GM19035 (cell line): ENCODE results near the gene SMARCA4.
A peak's percentile ranks its signal among the peaks of the same experiment; 100 is the strongest.
"Not testable (repeated sequence)": the region's sequence is repeated elsewhere in the genome, so short reads cannot be mapped to it uniquely, and the experiment has no call there.

Experiments used
- ATAC-seq: cut with Tn5 transposase; IDR thresholded peaks from one replicate; pipeline ENCODE4 v1.9.1; 2021; ENCODE audit not compliant: unreplicated experiment

Gene SMARCA4

DNA sequence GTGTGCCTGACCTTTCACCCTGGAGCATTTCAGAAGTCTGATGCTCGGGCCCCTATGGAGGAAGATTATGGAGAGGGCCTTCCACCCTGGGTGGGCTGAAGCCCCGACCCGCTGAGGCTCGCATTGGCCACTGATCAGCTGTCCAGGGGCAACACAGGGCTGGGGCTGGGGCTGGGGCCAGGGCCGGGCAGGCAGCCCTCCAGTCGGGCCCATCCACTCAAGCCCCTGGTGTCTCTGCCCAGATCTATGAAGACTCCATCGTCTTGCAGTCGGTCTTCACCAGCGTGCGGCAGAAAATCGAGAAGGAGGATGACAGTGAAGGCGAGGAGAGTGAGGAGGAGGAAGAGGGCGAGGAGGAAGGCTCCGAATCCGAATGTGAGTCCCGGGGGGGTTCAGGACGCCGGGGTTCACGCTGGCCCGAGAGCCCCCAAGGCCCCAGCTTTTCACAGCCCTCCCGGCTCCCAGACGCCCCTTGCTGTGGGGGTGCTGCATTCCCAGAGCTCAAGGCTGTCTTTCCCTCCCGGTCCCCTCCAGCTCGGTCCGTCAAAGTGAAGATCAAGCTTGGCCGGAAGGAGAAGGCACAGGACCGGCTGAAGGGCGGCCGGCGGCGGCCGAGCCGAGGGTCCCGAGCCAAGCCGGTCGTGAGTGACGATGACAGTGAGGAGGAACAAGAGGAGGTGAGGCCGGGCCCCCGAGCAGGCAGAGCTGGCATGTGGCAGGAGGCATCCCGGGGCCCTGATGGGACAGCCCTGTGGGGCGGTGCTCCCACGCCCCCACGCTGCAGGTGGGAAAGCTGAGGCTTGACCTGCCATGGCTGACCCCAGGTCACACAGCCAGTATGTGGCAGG is 98.9 kb downstream of the SMARCA4 start:
- no peak for ATAC-seq

DNA sequence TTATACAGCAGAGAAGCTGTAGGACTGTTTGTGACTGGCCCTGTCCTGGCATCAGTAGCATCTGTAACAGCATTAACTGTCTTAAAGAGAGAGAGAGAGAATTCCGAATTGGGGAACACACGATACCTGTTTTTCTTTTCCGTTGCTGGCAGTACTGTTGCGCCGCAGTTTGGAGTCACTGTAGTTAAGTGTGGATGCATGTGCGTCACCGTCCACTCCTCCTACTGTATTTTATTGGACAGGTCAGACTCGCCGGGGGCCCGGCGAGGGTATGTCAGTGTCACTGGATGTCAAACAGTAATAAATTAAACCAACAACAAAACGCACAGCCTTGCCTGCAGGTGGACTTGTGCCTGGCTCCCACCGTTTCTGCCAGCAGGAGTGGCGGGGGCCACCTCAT is 101.1 kb downstream of the SMARCA4 start:
- no peak for ATAC-seq

DNA sequence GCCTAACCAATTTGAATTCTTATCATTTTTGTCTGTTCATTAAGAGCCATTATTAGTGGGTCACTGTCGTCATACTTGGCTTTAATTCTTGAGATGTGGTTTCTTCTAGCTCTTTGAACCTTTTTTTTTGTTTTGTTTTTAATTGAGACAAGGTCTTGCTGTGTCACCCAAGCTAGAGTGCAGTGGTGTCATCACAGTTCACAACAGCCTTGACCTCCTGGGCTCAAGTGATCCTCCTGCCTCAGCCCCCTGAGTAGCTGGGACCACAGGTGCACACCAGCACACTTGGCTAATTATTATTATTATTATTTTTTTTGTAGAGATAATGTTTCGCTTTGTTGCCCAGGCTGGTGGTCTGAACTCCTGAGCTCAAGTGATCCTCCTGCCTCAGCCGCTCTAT is 102.6 kb downstream of the SMARCA4 start:
- ATAC-seq, result no peak

DNA sequence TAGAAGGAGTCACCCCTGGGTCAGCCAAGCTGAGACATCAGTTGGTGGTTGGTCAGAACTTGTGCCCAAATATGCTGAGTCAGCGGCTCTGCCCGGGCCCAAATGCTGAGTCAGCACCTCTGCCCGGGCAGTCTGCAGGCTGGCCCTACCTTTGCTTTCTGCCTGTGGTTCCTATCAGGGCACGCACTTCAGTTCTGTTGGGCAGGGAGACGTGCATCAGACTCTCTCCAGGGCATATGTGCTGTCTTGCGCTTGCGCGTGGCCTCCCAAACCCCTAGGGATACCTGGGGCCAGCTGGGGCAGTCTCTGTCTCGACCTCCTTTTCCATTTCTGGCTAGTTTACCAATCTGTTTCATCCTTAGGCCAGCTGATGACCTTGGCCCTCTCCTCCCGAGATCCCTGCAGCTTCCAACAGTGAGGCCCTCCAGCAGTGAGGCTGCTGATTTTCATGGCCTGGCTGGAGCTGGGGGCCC is 104.0 kb downstream of the SMARCA4 start:
- no peak for ATAC-seq

DNA sequence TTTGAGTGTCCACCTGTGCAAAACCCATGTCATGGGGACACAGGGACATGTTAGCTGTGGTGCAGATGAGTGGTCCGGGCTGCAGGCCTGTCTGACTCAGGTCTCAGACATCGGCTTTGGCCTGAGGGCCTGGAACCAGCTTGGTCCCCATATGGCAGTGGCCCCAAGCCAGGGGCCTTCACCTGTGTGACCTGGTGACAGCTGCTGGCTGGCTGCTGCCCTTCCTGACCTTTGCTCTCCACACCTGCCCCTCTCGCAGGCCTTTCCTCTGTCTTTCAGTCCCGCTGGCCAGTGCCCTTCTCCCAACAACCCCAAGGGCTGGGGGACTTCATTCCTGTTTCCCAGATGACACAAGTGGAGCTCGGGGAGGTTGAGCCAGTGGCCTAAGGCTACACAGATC is 105.5 kb downstream of the SMARCA4 start:
- ATAC-seq, result no peak

DNA sequence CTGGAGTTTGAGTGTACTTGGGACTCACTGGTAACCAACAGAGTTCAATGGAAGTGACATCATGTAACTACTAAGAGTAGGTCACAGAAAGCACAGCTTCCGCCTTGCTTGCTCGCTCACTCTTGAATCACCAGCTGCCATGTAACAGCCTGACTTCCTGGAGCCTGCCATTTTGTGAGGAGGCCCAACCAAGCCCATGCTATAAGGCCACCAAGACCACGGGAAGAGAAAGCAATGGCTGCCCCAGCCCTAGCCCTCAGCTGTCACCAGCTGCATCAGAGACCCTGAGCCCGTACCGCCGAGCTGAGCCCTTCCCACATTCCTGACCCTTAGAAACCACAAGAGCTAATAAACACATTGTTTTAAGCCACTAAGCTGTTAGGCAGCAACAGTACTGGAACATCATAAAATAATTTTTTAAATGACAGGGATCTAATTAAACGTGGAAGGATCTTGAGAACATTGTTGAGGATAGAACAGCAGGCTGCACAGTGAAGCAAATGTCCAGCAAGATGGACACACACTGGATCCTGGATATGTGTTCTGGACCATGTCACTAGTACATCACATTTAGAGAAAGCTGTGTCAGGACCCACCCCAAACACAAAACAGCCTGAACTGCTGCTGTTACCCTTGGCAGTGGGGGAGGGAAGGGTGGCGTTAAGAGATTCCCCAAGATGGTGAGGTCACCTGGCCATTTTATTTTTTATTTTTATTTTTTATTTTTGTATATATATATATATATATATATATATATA is 106.7 kb downstream of the SMARCA4 start:
- no peak for ATAC-seq

DNA sequence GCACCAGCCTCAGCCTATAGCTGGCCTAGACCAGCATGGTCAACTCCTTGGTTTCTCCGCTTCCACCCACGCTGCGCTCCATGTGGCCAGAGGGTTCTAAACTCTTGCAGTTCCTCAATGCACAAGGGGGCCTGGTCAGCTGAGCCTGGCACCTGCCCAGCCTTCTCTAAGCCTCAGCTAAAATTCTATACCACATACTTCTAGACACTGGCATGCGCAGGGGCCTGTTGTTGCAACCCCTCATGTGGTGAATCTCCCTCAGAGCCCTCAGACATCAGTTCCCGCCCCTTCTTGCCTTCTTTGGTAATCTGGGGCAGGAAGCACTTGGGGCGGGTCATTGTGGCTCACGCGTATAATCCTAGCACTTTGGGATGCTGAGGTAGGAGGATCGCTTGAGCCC is 108.7 kb downstream of the SMARCA4 start:
- no peak for ATAC-seq

DNA sequence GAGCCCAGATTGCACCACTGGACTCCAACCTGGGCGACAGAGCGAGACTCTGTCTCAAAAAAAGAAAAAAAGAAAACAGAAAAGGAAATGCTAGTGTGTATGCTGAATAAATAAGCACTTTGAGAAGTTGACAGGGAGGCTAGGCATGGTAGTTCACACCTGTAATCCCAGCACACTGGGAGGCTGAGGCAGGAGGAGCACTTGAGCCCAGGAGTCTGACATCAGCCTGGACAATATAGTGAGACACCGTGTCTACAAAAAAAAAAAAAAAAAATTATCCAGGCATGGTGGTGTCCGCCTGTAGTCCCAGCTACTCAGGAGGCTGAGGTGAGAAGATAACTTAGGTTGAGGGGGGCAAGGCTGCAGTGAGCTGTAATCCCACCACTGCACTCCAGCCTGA is 109.3 kb downstream of the SMARCA4 start:
- ATAC-seq, result no peak

DNA sequence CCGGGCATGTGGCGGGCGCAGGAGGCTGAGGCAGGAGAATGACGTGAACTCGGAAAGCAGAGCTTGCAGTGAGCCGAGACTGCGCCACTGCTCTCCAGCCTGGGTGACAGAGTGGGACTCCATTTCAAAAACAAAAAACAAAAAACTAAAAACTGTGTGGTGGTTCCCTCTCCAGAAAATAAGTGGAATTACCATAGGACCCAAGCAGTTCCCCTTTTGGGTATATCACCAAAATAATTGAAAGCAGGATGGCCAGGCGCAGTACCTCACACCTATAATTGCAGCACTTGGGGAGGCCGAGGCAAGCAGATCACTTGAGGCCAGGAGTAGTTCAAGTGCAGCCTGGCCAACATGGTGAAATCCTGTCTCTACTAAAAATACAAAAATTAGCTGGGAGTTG is 112.7 kb downstream of the SMARCA4 start:
- no peak for ATAC-seq

DNA sequence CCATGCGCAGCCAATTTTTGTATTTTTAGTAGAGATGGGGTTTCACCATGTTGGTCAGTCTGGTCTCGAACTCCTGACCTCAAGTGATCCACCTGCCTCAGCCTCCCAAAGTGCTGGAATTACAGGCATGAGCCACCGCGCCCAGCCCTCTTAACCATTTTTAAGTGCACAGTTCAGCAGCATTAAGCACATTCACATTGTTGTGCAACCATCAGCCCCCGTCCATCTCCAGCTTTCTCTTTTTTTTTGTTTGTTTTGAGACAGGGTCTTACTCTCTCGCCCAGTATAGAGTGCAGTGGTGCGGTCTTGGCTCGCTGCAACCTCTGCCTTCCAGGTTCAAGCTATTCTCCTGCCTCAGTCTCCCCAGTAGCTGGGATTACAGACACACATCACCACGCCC is 116.0 kb downstream of the SMARCA4 start:
- ATAC-seq, result not testable (repeated sequence)

DNA sequence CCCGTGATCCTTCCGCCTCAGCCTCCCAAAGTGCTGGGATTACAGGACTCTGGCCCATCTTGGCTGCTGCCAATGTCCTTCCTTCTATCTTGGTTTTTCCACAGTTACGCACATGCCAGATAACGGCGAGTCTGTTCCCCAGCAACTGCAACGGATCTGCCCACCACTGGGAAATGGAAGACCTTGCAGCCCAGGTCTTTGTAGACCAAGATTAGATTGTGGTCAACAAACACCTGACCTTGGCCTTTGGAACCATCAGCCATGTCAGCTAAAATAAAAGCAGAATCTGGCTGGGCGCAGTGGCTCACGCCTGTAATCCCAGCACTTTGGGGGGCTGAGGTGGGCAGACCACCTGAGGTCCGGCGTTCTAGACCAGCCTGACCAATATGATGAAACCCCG is 118.1 kb downstream of the SMARCA4 start:
- ATAC-seq, result no peak

DNA sequence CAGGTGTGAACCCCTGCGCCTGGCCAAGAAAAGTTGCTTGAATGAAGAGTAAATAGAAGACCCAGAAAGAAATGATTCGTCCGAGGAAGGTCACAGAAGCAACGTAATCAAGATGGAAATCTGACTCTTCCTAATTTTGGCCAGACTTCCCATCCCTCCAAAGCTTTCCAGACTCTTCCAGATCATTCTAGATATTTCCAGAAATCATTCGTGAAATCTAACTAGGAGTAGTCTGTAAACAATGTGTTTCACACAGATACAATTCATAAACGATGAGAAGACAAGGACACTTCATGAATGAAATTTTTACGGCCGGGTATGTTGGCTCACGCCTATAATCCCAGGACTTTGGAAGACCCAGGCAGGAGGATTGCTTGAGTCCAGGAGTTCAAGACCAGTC is 119.2 kb downstream of the SMARCA4 start:
- no peak for ATAC-seq

DNA sequence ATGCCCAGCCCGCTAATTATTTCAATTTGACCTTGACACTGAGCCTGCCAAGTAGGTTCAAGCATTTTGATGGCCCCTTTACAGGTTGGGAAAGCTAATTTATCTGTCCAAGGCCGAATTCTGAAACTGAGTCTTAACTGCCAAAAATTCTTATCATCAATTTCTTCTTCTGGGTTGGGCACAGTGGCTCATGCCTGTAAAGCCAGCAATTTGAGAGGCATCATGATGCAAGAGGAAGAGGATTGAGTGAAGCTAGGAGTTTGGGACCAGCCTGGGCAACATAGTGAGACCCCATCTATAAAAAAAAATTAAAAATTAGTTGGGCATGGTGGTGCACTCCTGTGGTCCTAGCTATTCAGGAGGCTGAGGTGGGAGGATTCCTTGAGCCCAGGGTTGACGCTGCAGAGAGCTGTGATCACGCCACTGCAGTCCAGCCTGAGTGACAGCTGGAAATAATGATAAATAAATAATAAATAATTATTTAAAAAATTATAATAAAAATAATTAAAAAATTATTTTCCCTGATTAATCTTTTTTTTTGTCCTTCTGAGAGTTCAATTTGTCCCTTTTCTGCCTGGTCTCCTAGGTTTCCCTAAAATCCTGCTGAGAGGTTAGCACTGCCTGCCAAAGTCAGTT is 127.2 kb downstream of the SMARCA4 start:
- no peak for ATAC-seq

DNA sequence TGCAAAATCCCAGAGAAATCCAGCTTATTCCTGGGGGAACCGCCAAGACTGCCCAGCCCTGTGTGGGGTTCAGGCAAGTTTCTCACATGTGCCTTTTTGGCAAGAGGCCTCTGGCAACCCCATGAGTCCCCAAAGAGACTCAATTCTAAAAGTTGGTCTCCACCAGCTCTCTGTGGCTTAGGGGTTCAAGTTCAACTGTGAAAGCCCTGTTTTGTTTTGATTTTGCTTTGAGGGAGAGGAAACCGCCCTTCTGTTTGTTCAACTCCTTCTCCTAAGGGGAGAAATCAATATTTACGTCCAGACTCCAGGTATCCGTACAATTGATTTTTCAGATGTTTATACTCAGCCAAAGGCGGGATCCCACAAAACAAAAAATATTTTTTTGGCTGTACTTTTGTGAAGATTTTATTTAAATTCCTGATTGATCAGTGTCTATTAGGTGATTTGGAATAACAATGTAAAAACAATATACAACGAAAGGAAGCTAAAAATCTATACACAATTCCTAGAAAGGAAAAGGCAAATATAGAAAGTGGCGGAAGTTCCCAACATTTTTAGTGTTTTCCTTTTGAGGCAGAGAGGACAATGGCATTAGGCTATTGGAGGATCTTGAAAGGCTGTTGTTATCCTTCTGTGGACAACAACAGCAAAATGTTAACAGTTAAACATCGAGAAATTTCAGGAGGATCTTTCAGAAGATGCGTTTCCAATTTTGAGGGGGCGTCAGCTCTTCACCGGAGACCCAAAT is 127.8 kb downstream of the SMARCA4 start:
- ATAC-seq, result no peak

DNA sequence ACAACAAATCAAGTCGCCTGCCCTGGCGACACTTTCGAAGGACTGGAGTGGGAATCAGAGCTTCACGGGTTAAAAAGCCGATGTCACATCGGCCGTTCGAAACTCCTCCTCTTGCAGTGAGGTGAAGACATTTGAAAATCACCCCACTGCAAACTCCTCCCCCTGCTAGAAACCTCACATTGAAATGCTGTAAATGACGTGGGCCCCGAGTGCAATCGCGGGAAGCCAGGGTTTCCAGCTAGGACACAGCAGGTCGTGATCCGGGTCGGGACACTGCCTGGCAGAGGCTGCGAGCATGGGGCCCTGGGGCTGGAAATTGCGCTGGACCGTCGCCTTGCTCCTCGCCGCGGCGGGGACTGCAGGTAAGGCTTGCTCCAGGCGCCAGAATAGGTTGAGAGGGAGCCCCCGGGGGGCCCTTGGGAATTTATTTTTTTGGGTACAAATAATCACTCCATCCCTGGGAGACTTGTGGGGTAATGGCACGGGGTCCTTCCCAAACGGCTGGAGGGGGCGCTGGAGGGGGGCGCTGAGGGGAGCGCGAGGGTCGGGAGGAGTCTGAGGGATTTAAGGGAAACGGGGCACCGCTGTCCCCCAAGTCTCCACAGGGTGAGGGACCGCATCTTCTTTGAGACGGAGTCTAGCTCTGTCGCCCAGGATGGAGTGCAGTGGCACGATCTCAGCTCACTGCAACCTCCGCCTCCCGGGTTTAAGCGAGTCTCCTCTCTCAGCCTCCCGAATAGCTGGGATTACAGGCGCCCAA is 128.6 kb downstream of the SMARCA4 start, which contains the start of gene LDLR:
TSS of gene LDLR (plus strand) at position 210 of the 760 bp plus-strand sequence. CDS start at position 296, 86 bp downstream.
- ATAC-seq, result no peak

DNA sequence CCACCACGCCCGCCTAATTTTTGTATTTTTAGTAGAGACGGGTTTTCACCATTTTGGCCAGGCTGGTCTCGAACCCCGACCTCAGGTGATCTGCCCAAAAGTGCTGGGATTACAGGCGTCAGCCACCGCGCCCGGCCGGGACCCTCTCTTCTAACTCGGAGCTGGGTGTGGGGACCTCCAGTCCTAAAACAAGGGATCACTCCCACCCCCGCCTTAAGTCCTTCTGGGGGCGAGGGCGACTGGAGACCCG is 129.1 kb downstream of the SMARCA4 start:
- not testable (repeated sequence) for ATAC-seq

DNA sequence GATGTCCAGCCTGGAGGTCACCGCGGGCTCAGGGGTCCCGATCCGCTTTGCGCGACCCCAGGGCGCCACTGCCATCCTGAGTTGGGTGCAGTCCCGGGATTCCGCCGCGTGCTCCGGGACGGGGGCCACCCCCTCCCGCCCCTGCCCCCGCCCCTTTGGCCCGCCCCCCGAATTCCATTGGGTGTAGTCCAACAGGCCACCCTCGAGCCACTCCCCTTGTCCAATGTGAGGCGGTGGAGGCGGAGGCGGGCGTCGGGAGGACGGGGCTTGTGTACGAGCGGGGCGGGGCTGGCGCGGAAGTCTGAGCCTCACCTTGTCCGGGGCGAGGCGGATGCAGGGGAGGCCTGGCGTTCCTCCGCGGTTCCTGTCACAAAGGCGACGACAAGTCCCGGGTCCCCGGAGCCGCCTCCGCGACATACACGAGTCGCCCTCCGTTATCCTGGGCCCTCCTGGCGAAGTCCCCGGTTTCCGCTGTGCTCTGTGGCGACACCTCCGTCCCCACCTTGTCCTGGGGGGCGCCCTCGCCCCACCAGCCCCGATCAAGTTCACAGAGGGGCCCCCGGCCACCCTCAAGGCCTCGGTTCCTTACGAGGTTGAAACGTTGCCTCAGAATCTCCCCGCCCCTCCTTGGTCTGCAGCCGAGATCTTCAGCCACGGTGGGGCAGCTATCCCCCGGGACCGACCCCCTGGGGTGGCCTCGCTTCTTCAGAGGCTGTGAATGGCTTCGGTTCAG is 129.6 kb downstream of the SMARCA4 start:
- ATAC-seq, result peak; percentile 72

DNA sequence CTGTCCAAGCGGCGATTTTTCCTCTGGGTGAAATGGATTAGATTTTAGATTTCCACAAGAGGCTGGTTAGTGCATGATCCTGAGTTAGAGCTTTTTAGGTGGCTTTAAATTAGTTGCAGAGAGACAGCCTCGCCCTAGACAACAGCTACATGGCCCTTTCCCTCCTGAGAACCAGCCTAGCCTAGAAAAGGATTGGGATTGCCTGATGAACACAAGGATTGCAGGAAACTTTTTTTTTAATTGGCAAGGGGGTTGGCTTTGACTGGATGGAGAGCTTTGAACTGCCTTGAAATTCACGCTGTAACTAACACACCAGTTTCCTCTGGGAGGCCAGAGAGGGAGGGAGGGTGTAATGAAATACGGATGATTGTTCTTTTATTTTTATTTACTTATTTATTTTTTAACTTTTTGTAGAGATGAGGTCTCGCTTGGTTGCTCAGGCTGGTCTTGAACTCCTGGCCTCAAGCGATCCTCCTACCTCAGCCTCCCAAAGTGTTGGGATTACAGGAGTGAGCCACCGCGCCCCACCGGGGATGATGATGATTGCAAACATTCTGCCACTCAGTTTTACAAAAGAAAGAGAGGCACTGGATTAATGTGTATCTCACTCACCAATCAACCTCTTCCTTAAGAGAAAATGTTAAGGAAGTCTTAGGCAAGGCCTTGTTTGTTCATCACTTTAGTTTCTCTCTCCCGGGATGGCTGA is 130.3 kb downstream of the SMARCA4 start:
- no peak for ATAC-seq

DNA sequence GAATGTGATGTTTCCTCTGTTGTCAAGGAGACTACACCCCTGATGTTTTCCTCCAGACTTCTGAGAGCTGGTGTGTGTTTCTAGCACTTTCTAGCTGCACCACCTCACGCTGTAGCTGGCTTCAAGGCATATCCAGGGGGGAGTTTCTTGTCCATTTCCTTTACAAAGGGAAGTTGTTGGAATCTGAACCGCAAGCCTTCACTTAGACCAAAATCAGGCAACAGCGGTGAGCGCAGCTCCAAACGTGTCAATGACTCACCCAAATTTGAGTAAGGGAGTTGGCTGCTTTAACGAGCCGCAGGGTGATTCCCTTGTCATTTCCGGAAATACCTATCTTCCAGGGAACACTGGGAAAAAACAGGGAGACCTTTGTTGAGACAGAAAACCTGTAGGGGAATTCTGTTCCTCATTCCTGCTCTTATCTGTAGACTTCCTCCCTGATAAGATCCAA is 130.9 kb downstream of the SMARCA4 start:
- no peak for ATAC-seq
